ENCODE results near the gene B4GALT6. TPM values are rescaled to one million over a fixed set of nuclear protein-coding genes. Genes with fewer than 3 reads are reported as not detected.

B4GALT6 gene
- total RNA-seq, 4 donors from 2014 or later = 0.40 to 3.0 (median 1.6) TPM

DNA sequence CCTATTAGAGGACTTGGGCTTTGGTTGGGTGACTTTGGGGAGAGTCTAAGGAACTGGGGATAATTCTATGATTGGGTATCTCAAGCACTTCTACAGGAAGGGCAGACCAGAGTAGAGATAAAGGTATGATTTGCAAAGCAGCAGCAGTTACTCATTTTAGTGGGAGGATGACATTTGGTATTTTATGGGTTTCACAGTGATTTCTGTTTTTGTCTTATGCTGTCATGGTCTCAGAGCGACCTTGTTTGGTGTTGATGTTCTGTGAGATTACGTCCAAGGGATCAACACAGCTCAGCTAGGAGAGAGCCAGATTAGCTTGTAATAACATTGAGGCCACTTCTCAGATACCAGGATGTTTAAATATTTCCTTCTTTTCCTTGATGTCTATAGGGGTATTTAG is 74.5 kb downstream of the B4GALT6 start:
- H3K4me3 ChIP-seq = no peak overlapping the region
- intact Hi-C loops (cut with DNase I; ENCODE audit: low total_unique reads) = no loop called here
- no peaks in the 10 kb centered on the region for H3K27me3 ChIP-seq
- DNase-seq = no peak
- in situ Hi-C loops (cut with MboI; ENCODE audit: low pct_ligation_motif_present in 1 of 4, low pct_unique_long_range_greater_than_20kb in 1 of 4, low sequenced_read_pairs in 3 of 4) = no loop called here
- no peaks in the 10 kb centered on the region for H3K9me3 ChIP-seq
- H3K36me3 ChIP-seq = no peaks in the 10 kb centered on the region
- TF ChIP-seq POLR2AphosphoS5 (IDR thresholded peaks at IDR 0.05) (no peak), EP300 (IDR thresholded peaks at IDR 0.05; ENCODE audit: low read depth) (no peak), POLR2A (IDR thresholded peaks at IDR 0.05) (no peak)
- TF ChIP-seq, protein P1, sequence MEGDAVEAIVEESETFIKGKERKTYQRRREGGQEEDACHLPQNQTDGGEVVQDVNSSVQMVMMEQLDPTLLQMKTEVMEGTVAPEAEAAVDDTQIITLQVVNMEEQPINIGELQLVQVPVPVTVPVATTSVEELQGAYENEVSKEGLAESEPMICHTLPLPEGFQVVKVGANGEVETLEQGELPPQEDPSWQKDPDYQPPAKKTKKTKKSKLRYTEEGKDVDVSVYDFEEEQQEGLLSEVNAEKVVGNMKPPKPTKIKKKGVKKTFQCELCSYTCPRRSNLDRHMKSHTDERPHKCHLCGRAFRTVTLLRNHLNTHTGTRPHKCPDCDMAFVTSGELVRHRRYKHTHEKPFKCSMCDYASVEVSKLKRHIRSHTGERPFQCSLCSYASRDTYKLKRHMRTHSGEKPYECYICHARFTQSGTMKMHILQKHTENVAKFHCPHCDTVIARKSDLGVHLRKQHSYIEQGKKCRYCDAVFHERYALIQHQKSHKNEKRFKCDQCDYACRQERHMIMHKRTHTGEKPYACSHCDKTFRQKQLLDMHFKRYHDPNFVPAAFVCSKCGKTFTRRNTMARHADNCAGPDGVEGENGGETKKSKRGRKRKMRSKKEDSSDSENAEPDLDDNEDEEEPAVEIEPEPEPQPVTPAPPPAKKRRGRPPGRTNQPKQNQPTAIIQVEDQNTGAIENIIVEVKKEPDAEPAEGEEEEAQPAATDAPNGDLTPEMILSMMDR (IDR thresholded peaks at IDR 0.05) = no peak
- H3K4me1 ChIP-seq = no peaks in the 10 kb centered on the region
- H3K27ac ChIP-seq = no peak overlapping the region
- 75% methylated on average over 2 of the region's 2 CpGs; no CpG with 5 or more reads in 1 of the 2 donors for WGBS, 2 donors (ENCODE audit: low coverage in 1 of 2)

- in situ Hi-C loops (cut with MboI; ENCODE audit: low pct_ligation_motif_present in 1 of 4, low pct_unique_long_range_greater_than_20kb in 1 of 4, low sequenced_read_pairs in 3 of 4) (no loop called here), intact Hi-C loops (cut with DNase I; ENCODE audit: low total_unique reads) (no loop called here)
- Histone ChIP-seq H3K27ac (no peak overlapping the region), H3K4me1 (no peaks in the 10 kb centered on the region), H3K4me3 (no peak overlapping the region), H3K27me3 (no peaks in the 10 kb centered on the region), H3K9me3 (no peaks in the 10 kb centered on the region), H3K36me3 (no peaks in the 10 kb centered on the region)
- no peak for DNase-seq
- TF ChIP-seq POLR2A (IDR thresholded peaks at IDR 0.05) (no peak), POLR2AphosphoS5 (IDR thresholded peaks at IDR 0.05) (no peak)
- TF ChIP-seq, protein P1 (IDR thresholded peaks at IDR 0.05) = no peak
- 79 to 81% methylated on average over 3 to 5 of the region's 5 CpGs for WGBS, 2 donors (ENCODE audit: low coverage in 1 of 2)
Observed at GRCh38 chr18:31607384-31607783, 77.0 kb downstream of the B4GALT6 start.

DNA sequence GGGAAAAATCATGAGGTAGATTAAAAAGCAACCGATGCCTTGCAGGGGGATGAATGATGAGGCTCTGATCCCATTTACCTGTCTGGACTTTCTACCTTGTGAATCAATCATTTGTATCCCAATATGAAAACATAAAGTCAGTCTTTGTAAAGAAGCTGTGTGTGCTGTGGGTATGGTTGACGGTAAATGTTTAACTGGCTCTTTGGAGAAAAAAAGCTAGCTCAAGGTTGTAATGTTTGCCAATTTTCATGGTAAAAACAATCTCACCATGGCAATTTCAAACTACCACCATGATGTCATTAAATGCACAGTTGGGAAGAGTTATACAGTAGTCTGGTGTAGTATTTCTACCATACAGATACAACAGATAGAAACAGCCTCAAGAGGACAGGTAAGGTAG is 78.1 kb downstream of the B4GALT6 start:
- 58 to 62% methylated on average over 2 of the region's 2 CpGs for WGBS, 2 donors (ENCODE audit: low coverage in 1 of 2)
- Histone ChIP-seq H3K27me3 (no peaks in the 10 kb centered on the region), H3K9me3 (no peaks in the 10 kb centered on the region), H3K4me1 (no peaks in the 10 kb centered on the region), H3K36me3 (no peaks in the 10 kb centered on the region), H3K27ac (no peak overlapping the region), H3K4me3 (no peak overlapping the region)
- TF ChIP-seq EP300 (IDR thresholded peaks at IDR 0.05; ENCODE audit: low read depth) (no peak), POLR2A (IDR thresholded peaks at IDR 0.05) (no peak), POLR2AphosphoS5 (IDR thresholded peaks at IDR 0.05) (no peak)
- TF ChIP-seq, protein P1 (IDR thresholded peaks at IDR 0.05) = no peak
- in situ Hi-C loops (cut with MboI; ENCODE audit: low pct_ligation_motif_present in 1 of 4, low pct_unique_long_range_greater_than_20kb in 1 of 4, low sequenced_read_pairs in 3 of 4) (no loop called here), intact Hi-C loops (cut with DNase I; ENCODE audit: low total_unique reads) (no loop called here)
- no peak for DNase-seq

- in situ Hi-C loops (cut with MboI; ENCODE audit: low pct_ligation_motif_present in 1 of 4, low pct_unique_long_range_greater_than_20kb in 1 of 4, low sequenced_read_pairs in 3 of 4) = no loop called here
- no peak for DNase-seq
- intact Hi-C loops (cut with DNase I; ENCODE audit: low total_unique reads) = no loop called here
- no peaks in the 10 kb centered on the region for H3K4me1 ChIP-seq
- H3K4me3 ChIP-seq = no peak overlapping the region
- no peaks in the 10 kb centered on the region for H3K27me3 ChIP-seq
- no peaks in the 10 kb centered on the region for H3K36me3 ChIP-seq
- TF ChIP-seq POLR2AphosphoS5 (IDR thresholded peaks at IDR 0.05) (no peak), POLR2A (IDR thresholded peaks at IDR 0.05) (no peak), EP300 (IDR thresholded peaks at IDR 0.05; ENCODE audit: low read depth) (no peak)
- TF ChIP-seq, protein P1 (IDR thresholded peaks at IDR 0.05) = no peak
- H3K9me3 ChIP-seq = no peaks in the 10 kb centered on the region
- H3K27ac ChIP-seq = no peak overlapping the region
Observed at GRCh38 chr18:31603315-31603714, 81.1 kb downstream of the B4GALT6 start.

Measured in transverse colon (tissue), 4 donors.